Left lung (tissue), 14 donors: ENCODE measurements around the gene TFF3. TPM values are rescaled to one million over a fixed set of nuclear protein-coding genes. Genes with fewer than 3 reads are reported as not detected.
A peak's percentile ranks its signal among the peaks of the same experiment; 100 is the strongest.

ENCODE experiments used
- ATAC-seq: fragments of 200-7000 bp; cut with Tn5 transposase; one replicate; pipeline ENCODE4 v1.9.1; 2020; ENCODE audit warnings: moderate library complexity
- DNase-seq, 4 donors: peaks; one replicate each; pipeline ENCODE4 v3.0.0-alpha.2; 2013 to 2020
- H3K27ac ChIP-seq, 2 donors: fragments of 200-600 bp; sonication (generic) in 1 of 2; one replicate each; pipeline versions ENCODE4 v1.5.0 to v1.8.0; 2020 to 2021
- H3K27me3 ChIP-seq, 2 donors: fragments of 200-600 bp; sonication (generic) in 1 of 2; one replicate each; pipeline versions ENCODE4 v1.5.0 to v1.8.0; 2020 to 2021
- H3K36me3 ChIP-seq, 2 donors: fragments of 200-600 bp; sonication (generic) in 1 of 2; one replicate each; pipeline versions ENCODE4 v1.5.0 to v1.8.0; 2020 to 2021
- H3K4me1 ChIP-seq, 2 donors: fragments of 200-600 bp; one replicate each; pipeline ENCODE4 v1.8.0; 2021
- H3K4me3 ChIP-seq, 2 donors: fragments of 200-600 bp; sonication (generic) in 1 of 2; one replicate each; pipeline versions ENCODE4 v1.5.0 to v1.8.0; 2020 to 2021; ENCODE audit warnings: mild to moderate bottlenecking in 1 of 2
- H3K9me3 ChIP-seq, 2 donors: fragments of 200-600 bp; sonication (generic) in 1 of 2; one replicate each; pipeline versions ENCODE4 v1.5.0 to v1.8.0; 2020 to 2021
- intact Hi-C, 2 donors: fragments of 100-400 bp; cut with DNase I; formaldehyde crosslinking; loops; one replicate each; pipeline versions ENCODE4 v1.11.2 to v1.14.2; 2022
- long read RNA-seq, 12 donors: library from polyadenylated mRNA in 2 of 12; unstranded in 2 of 12; transcript quantifications; one replicate each; pipeline ENCODE4 v2.0.0 and lab custom pipeline, GENCODE V29; 2019 to 2026
- polyA plus RNA-seq, 6 donors: library from polyadenylated mRNA; unstranded; fragments of 120-200 nt; gene quantifications; one replicate each; pipeline ENCODE4 v1.2.1, GENCODE V29; 2013; ENCODE audit not compliant: insufficient read length in 6 of 6
- total RNA-seq, 2 donors: library from RNA; stranded (reverse); fragmentation: NEBNext Ultra II Directional; extraction: Animal tissue kit (Norgen Biotek cat#: 25700); gene quantifications; one replicate each; pipeline ENCODE4 v1.2.1, GENCODE V29; 2021
- TF ChIP-seq, protein P1 (sequence below), 2 donors: fragments of 200-600 bp; sonication (generic) in 1 of 2; IDR thresholded peaks; one replicate each; pipeline versions ENCODE4 v1.5.0 to v1.8.0; 2021; ENCODE audit warnings: antibody characterized with exemption in 2 of 2
- donor health status: DM: no; HTN: yes; CAD: no.
- donor health status: DM: no; HTN: no; CAD: no.

TFF3 gene, protein sequence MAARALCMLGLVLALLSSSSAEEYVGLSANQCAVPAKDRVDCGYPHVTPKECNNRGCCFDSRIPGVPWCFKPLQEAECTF
- total RNA-seq: 10 to 100 TPM in 1 of 2 donors, 1 to 10 TPM in 1; 5.5 to 11.1 TPM
- 10 to 100 TPM in 4 of 6 donors, 1 to 10 TPM in 2; 8.4 to 20.0 (median 15.0) TPM for polyA plus RNA-seq
- long read RNA-seq, donor 1, transcript TFF3-204 (3 exons, 1,109 nt): major isoform, 45 of 48 reads
- long read RNA-seq, donor 1, partial matches to known transcripts: 0 of 48 reads
- long read RNA-seq, donor 1, other reads (novel, unspliced or antisense): 0 of 48 reads
- long read RNA-seq, donor 2, transcript TFF3-204 (3 exons, 1,109 nt): major isoform, 29 of 32 reads
- long read RNA-seq, donor 2, partial matches to known transcripts: 0 of 32 reads
- long read RNA-seq, donor 2, other reads (novel, unspliced or antisense): 0 of 32 reads
- long read RNA-seq, donor 3, transcript TFF3-204 (3 exons, 1,109 nt): major isoform, 21 of 24 reads
- long read RNA-seq, donor 3, partial matches to known transcripts: 0 of 24 reads
- long read RNA-seq, donor 3, other reads (novel, unspliced or antisense): 0 of 24 reads
- long read RNA-seq, donor 4, transcript TFF3-204 (3 exons, 1,109 nt): major isoform, 8 of 8 reads
- long read RNA-seq, donor 4, partial matches to known transcripts: 0 of 8 reads
- long read RNA-seq, donor 4, other reads (novel, unspliced or antisense): 0 of 8 reads
- long read RNA-seq, donor 5, transcript TFF3-204 (3 exons, 1,109 nt): major isoform, 46 of 50 reads
- long read RNA-seq, donor 5, partial matches to known transcripts: 0 of 50 reads
- long read RNA-seq, donor 5, other reads (novel, unspliced or antisense): 0 of 50 reads
- long read RNA-seq, donor 6, transcript TFF3-204 (3 exons, 1,109 nt): major isoform, 35 of 43 reads
- long read RNA-seq, donor 6, transcript TFF3-203 (2 exons, 419 nt): minor isoform, 8 of 43 reads
- long read RNA-seq, donor 6, partial matches to known transcripts: 0 of 43 reads
- long read RNA-seq, donor 6, other reads (novel, unspliced or antisense): 0 of 43 reads
- long read RNA-seq, donor 7, transcript TFF3-204 (3 exons, 1,109 nt): major isoform, 12 of 16 reads
- long read RNA-seq, donor 7, partial matches to known transcripts: 0 of 16 reads
- long read RNA-seq, donor 7, other reads (novel, unspliced or antisense): 0 of 16 reads
- long read RNA-seq, donor 8, transcript TFF3-204 (3 exons, 1,109 nt): major isoform, 18 of 20 reads
- long read RNA-seq, donor 8, partial matches to known transcripts: 0 of 20 reads
- long read RNA-seq, donor 8, other reads (novel, unspliced or antisense): 0 of 20 reads
- long read RNA-seq, donor 9, partial matches to known transcripts: 0 of 1 reads
- long read RNA-seq, donor 9, other reads (novel, unspliced or antisense): 0 of 1 reads
- long read RNA-seq, donor 10, transcript TFF3-204 (3 exons, 1,109 nt): major isoform, 23 of 25 reads
- long read RNA-seq, donor 10, partial matches to known transcripts: 0 of 25 reads
- long read RNA-seq, donor 10, other reads (novel, unspliced or antisense): 1 of 25 reads
- long read RNA-seq, donor 11, transcript TFF3-204 (3 exons, 1,109 nt): major isoform, 9 of 10 reads
- long read RNA-seq, donor 11, partial matches to known transcripts: 0 of 10 reads
- long read RNA-seq, donor 11, other reads (novel, unspliced or antisense): 0 of 10 reads
- long read RNA-seq, donor 12, transcript TFF3-204 (3 exons, 1,109 nt): major isoform, 43 of 44 reads
- long read RNA-seq, donor 12, partial matches to known transcripts: 0 of 44 reads
- long read RNA-seq, donor 12, other reads (novel, unspliced or antisense): 0 of 44 reads

DNA sequence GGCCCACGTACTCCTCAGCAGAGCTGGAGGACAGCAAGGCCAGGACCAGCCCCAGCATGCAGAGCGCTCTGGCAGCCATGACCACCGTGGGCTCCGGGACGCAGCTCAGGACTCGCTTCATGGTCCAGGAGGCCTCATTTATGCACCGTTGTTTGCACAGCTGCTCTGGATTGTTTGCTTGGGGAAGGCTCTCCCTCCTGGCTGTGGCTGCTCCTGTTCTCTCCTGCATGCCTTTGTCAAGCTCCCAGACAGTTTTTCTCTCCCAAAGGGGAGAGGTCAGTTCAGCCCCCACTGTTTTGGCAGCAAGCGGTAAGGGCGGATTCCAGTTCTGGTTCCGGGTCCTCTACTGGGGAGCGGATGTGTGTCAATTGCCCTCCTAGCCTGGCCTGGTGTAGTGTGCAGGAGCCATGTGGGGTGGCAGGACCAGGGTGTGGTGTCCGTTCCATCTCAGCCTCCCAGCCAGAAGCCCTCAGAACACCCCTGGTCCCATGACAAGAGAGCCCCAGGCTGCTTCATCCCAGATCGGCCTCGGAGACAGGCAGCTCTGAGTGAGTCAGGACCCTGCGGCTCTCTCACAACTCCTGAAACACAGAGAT lies at the start of gene TFF3:
Gene TFF3, minus strand, starts transcription at position 114 of the 596 bp plus-strand sequence. Its CDS starts 35 bp downstream, at position 79.
- TF ChIP-seq, protein P1, sequence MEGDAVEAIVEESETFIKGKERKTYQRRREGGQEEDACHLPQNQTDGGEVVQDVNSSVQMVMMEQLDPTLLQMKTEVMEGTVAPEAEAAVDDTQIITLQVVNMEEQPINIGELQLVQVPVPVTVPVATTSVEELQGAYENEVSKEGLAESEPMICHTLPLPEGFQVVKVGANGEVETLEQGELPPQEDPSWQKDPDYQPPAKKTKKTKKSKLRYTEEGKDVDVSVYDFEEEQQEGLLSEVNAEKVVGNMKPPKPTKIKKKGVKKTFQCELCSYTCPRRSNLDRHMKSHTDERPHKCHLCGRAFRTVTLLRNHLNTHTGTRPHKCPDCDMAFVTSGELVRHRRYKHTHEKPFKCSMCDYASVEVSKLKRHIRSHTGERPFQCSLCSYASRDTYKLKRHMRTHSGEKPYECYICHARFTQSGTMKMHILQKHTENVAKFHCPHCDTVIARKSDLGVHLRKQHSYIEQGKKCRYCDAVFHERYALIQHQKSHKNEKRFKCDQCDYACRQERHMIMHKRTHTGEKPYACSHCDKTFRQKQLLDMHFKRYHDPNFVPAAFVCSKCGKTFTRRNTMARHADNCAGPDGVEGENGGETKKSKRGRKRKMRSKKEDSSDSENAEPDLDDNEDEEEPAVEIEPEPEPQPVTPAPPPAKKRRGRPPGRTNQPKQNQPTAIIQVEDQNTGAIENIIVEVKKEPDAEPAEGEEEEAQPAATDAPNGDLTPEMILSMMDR (IDR thresholded peaks at IDR 0.05): no peak
- Histone ChIP-seq H3K9me3 (no peaks in the 10 kb centered on the region), H3K4me3 (no peak within 1 kb of the TSS), H3K27me3 (no peaks in the 10 kb centered on the region), H3K36me3 (no peaks in the 10 kb centered on the region), H3K4me1 (peaks cover 0 to 27% of the 10 kb centered on the region in 2 donors), H3K27ac (no peak within 1 kb of the TSS)
- peak; percentile 65 for ATAC-seq
- intact Hi-C loops: no loop called here
- peak in 2 of 4 donors; percentile 28 to 63 for DNase-seq

DNA sequence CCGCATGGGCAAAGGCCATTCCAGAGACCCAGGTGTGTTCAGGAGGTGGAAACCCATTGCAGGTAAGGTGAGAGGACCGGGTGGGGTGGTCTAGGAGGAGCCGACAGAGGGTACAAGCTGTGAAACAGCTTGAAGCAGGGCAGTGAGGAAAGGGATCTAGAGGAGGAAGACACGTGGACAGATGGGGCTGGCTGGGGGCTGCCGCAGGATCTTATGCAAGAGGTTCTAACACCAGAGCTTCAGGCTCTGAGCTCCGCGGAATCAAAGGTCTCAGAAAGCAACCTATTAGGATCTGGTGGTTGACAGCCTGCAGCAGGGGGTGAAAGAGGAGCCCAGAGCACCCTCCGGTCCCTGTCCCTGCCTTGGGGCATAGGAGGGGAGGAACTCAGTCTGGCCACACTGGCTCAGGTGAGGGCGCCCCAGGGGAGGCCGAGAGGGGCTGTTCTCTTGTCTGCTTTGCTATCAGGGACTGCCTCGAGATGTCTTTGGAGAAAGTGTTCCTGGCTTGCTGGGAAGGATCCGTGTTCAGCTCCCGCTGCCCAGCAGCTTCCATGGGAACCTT lies 49.2 kb upstream of the TFF3 start:
- H3K27me3 ChIP-seq: peaks cover 0 to 31% of the 10 kb centered on the region in 2 donors
- peaks cover 0 to 3% of the 10 kb centered on the region in 2 donors for H3K9me3 ChIP-seq
- no peak overlapping the region for H3K27ac ChIP-seq
- no peaks in the 10 kb centered on the region for H3K4me1 ChIP-seq
- no peak overlapping the region for H3K4me3 ChIP-seq
- no peaks in the 10 kb centered on the region for H3K36me3 ChIP-seq
- ATAC-seq: no peak
- TF ChIP-seq, protein P1 (IDR thresholded peaks at IDR 0.05): no peak
- DNase-seq: no peak
- intact Hi-C loops: no loop called here

DNA sequence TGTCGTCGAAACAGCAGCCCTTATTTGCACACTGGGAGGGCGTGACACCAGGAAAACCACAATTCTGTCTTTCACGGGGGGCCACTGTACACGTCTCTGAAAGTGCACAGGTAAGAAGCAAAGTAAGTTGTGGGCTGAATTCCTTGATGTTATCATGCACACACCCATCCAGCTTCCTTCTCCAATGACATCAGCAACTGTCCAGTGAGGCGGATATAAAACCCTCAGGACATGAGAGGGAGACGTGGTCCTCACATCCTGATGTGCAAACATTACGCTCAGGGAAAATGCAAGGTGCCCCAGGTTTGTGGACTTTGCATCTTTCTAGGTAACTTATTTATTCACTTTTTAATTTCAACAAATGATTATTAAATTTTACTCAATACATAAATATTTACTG lies 48.1 kb upstream of the TFF3 start:
- Histone ChIP-seq H3K36me3 (no peaks in the 10 kb centered on the region), H3K4me3 (no peak overlapping the region), H3K4me1 (no peaks in the 10 kb centered on the region), H3K27me3 (peaks cover 0 to 31% of the 10 kb centered on the region in 2 donors), H3K27ac (no peak overlapping the region), H3K9me3 (peaks cover 0 to 3% of the 10 kb centered on the region in 2 donors)
- ATAC-seq (no peak), DNase-seq (no peak)
- intact Hi-C loops: no loop called here
- TF ChIP-seq, protein P1 (IDR thresholded peaks at IDR 0.05): no peak

DNA sequence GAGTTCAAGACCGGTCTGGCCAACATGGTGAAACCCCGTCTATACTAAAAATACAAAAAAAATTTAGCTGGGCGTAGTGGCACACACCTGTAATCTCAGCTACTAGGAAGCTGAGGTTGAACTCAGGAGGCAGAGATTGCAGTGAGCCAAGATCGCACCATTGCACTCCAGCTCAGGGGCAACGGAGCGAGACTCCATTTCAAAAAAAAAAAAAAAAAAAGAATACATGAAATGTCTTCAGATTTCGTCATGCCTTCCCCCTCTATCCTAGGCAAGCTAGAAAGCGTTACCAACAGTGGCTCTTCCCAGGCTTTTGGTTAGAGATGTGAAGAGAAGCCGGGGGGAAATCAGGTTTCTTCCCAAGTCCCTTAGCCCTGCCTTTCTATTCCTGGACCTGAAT lies 47.5 kb upstream of the TFF3 start:
- no peak overlapping the region for H3K27ac ChIP-seq
- H3K4me1 ChIP-seq: no peaks in the 10 kb centered on the region
- peaks cover 0 to 31% of the 10 kb centered on the region in 2 donors for H3K27me3 ChIP-seq
- ATAC-seq: no peak
- no peaks in the 10 kb centered on the region for H3K36me3 ChIP-seq
- H3K9me3 ChIP-seq: peaks cover 0 to 3% of the 10 kb centered on the region in 2 donors
- no peak for DNase-seq
- TF ChIP-seq, protein P1 (IDR thresholded peaks at IDR 0.05): no peak
- no peak overlapping the region for H3K4me3 ChIP-seq
- intact Hi-C loops: no loop called here
